H9 (cell line): Measurements from ENCODE around the gene CTNNA3. TPM values are rescaled to one million over a fixed set of nuclear protein-coding genes. Genes with fewer than 3 reads are reported as not detected.

Experiments used
- DNase-seq: peaks from one replicate; pipeline ENCODE4 v3.0.0-alpha.2; 2017
- H2AFZ ChIP-seq: one replicate; pipeline ENCODE4 v1.6.1; 2013; ENCODE audit warnings: mild to moderate bottlenecking, low read length, control low read depth, moderate library complexity
- H2AK5ac ChIP-seq: 2 replicates; pipeline ENCODE4 v1.6.1; 2013; ENCODE audit warnings: low read length, control low read depth, mixed read lengths; ENCODE audit not compliant: insufficient read length
- H2BK120ac ChIP-seq: one replicate; pipeline ENCODE4 v1.6.1; 2013; ENCODE audit warnings: low read depth, mild to moderate bottlenecking, low read length, control low read depth, inconsistent platforms; ENCODE audit not compliant: poor library complexity, severe bottlenecking
- H2BK12ac ChIP-seq: 2 replicates; pipeline ENCODE4 v1.6.1; 2013; ENCODE audit warnings: low read length, control low read depth, mixed read lengths, low read depth; ENCODE audit not compliant: insufficient read length
- H2BK15ac ChIP-seq: 2 replicates; pipeline ENCODE4 v1.6.1; 2013; ENCODE audit warnings: low read depth, low read length, control low read depth
- H2BK20ac ChIP-seq: one replicate; pipeline ENCODE4 v1.6.1; 2013; ENCODE audit warnings: low read depth, mild to moderate bottlenecking, low read length, control low read depth, inconsistent platforms; ENCODE audit not compliant: poor library complexity, severe bottlenecking
- H2BK5ac ChIP-seq: 2 replicates; pipeline ENCODE4 v1.6.1; 2013; ENCODE audit warnings: low read length, control low read depth, mixed read lengths; ENCODE audit not compliant: insufficient read length
- H3K14ac ChIP-seq: 2 replicates; pipeline ENCODE4 v1.6.1; 2013; ENCODE audit warnings: low read length, control low read depth; ENCODE audit not compliant: insufficient read depth
- H3K18ac ChIP-seq: 2 replicates; pipeline ENCODE4 v1.6.1; 2013; ENCODE audit warnings: low read depth, mild to moderate bottlenecking, mixed read lengths, low read length, control low read depth; ENCODE audit not compliant: insufficient read length
- H3K23ac ChIP-seq: 2 replicates; pipeline ENCODE4 v1.6.1; 2013; ENCODE audit warnings: low read length, control low read depth, mixed read lengths, low read depth; ENCODE audit not compliant: insufficient read length
- H3K23me2 ChIP-seq: 2 replicates; pipeline ENCODE4 v1.6.1; 2013; ENCODE audit warnings: low read depth, mild to moderate bottlenecking, mixed read lengths, low read length, control low read depth; ENCODE audit not compliant: insufficient read length, poor library complexity, severe bottlenecking
- H3K27ac ChIP-seq: 2 replicates; pipeline ENCODE4 v1.5.1; 2013; ENCODE audit warnings: low read length, control low read depth, mixed read lengths, low read depth; ENCODE audit not compliant: insufficient read length
- H3K27me3 ChIP-seq: 2 replicates; pipeline ENCODE4 v1.6.1; 2013; ENCODE audit warnings: low read length, control low read depth, inconsistent platforms; ENCODE audit not compliant: insufficient read depth
- H3K4ac ChIP-seq: 2 replicates; pipeline ENCODE4 v1.6.1; 2013; ENCODE audit warnings: low read depth, mild to moderate bottlenecking, control low read depth, inconsistent platforms, low read length, moderate library complexity
- H3K4me1 ChIP-seq: 2 replicates; pipeline ENCODE4 v1.6.1; 2013; ENCODE audit warnings: low read length, control low read depth, inconsistent platforms; ENCODE audit not compliant: insufficient read depth
- H3K4me2 ChIP-seq: 2 replicates; pipeline ENCODE4 v1.6.1; 2013; ENCODE audit warnings: low read length, control low read depth, mixed read lengths; ENCODE audit not compliant: insufficient read length, insufficient read depth
- H3K56ac ChIP-seq: 2 replicates; pipeline ENCODE4 v1.6.1; 2013; ENCODE audit warnings: low read depth, mild to moderate bottlenecking, mixed read lengths, low read length, control low read depth; ENCODE audit not compliant: insufficient read length
- H3K79me1 ChIP-seq: 2 replicates; pipeline ENCODE4 v1.6.1; 2013; ENCODE audit warnings: low read depth, mild to moderate bottlenecking, moderate library complexity, low read length, control low read depth, inconsistent platforms; ENCODE audit not compliant: insufficient read depth, poor library complexity, severe bottlenecking
- H3K79me2 ChIP-seq: 2 replicates; pipeline ENCODE4 v1.6.1; 2013; ENCODE audit warnings: low read length, control low read depth, inconsistent platforms; ENCODE audit not compliant: insufficient read depth
- H3K9ac ChIP-seq: 2 replicates; pipeline ENCODE4 v1.6.1; 2013; ENCODE audit warnings: low read length, control low read depth, mixed read lengths; ENCODE audit not compliant: insufficient read length; ENCODE audit errors: extremely low read depth
- H3K9me3 ChIP-seq: one replicate; pipeline ENCODE4 v1.6.1; 2013; ENCODE audit warnings: low read depth, low read length, inconsistent platforms; ENCODE audit not compliant: control insufficient read depth
- H3T11ph ChIP-seq: one replicate; pipeline ENCODE4 v1.6.1; 2013; ENCODE audit warnings: mild to moderate bottlenecking, low read length, control low read depth, inconsistent platforms
- H4K20me1 ChIP-seq: one replicate; pipeline ENCODE4 v1.6.1; 2013; ENCODE audit not compliant: control insufficient read depth, insufficient read length, insufficient read depth
- H4K5ac ChIP-seq: 2 replicates; pipeline ENCODE4 v1.6.1; 2013; ENCODE audit warnings: low read depth, mild to moderate bottlenecking, mixed read lengths, low read length, control low read depth; ENCODE audit not compliant: insufficient read length
- H4K8ac ChIP-seq: replicated peaks from 2 replicates; pipeline ENCODE4 v1.6.1; 2013; ENCODE audit warnings: low read length, control low read depth, mixed read lengths, low read depth; ENCODE audit not compliant: insufficient read length
- H4K91ac ChIP-seq: 2 replicates; pipeline ENCODE4 v1.6.1; 2013; ENCODE audit warnings: low read depth, mild to moderate bottlenecking, moderate library complexity, mixed read lengths, low read length, control low read depth; ENCODE audit not compliant: insufficient read length
- H3K27ac Mint-ChIP-seq, 3 experiments: 2 replicates in 2 of 3; 3 replicates in 1 of 3; pipeline ENCODE4 v1.8.0; 2020 to 2021; ENCODE audit warnings: mixed read lengths in 3 of 3, mild to moderate bottlenecking in 1 of 3, moderate library complexity in 1 of 3
- H3K27me3 Mint-ChIP-seq: 2 replicates; pipeline ENCODE4 v1.8.0; 2021; ENCODE audit warnings: low read depth, mild to moderate bottlenecking, moderate library complexity, mixed read lengths
- H3K36me3 Mint-ChIP-seq, 3 experiments: 2 replicates in 2 of 3; 3 replicates in 1 of 3; pipeline ENCODE4 v1.8.0; 2020 to 2021; ENCODE audit warnings: low read depth in 3 of 3, mixed read lengths in 3 of 3; ENCODE audit not compliant: insufficient read depth in 1 of 3
- H3K4me1 Mint-ChIP-seq, 2 experiments: 2 replicates each; pipeline ENCODE4 v1.8.0; 2020; ENCODE audit warnings: mixed read lengths in 2 of 2
- H3K4me3 Mint-ChIP-seq, 2 experiments: 2 replicates in 1 of 2; 3 replicates in 1 of 2; pipeline ENCODE4 v1.8.0; 2020 to 2021; ENCODE audit warnings: mild to moderate bottlenecking in 2 of 2, mixed read lengths in 2 of 2, moderate library complexity in 1 of 2
- H3K9me3 Mint-ChIP-seq, 2 experiments: 2 replicates in 1 of 2; 3 replicates in 1 of 2; pipeline ENCODE4 v1.8.0; 2020; ENCODE audit warnings: mild to moderate bottlenecking in 2 of 2, mixed read lengths in 2 of 2, moderate library complexity in 1 of 2
- WGBS: extraction: QIAGEN DNeasy Blood & Tissue Kit; methylation state at CpG from one replicate; pipeline ENCODE4 v1.1.7; 2013; ENCODE audit warnings: missing lambda C conversion rate, low lambda C conversion rate, mixed read lengths; ENCODE audit not compliant: insufficient read length; ENCODE audit errors: extremely low coverage; 5-methylcytosine and 5-hydroxymethylcytosine counted together
- total RNA-seq: library from RNA; stranded (reverse); gene quantifications from 2 replicates; pipeline ENCODE4 v1.2.1, GENCODE V29; 2021
- TF ChIP-seq, protein P1 (sequence below): fragments of 200-600 bp; sonication (generic); conservative IDR thresholded peaks from 3 replicates; pipeline ENCODE4 v1.8.0; 2021; ENCODE audit warnings: antibody characterized with exemption, mild to moderate bottlenecking

The CTNNA3 gene
- total RNA-seq, 1 experiment from 2014 or later: 3.3 TPM

DNA sequence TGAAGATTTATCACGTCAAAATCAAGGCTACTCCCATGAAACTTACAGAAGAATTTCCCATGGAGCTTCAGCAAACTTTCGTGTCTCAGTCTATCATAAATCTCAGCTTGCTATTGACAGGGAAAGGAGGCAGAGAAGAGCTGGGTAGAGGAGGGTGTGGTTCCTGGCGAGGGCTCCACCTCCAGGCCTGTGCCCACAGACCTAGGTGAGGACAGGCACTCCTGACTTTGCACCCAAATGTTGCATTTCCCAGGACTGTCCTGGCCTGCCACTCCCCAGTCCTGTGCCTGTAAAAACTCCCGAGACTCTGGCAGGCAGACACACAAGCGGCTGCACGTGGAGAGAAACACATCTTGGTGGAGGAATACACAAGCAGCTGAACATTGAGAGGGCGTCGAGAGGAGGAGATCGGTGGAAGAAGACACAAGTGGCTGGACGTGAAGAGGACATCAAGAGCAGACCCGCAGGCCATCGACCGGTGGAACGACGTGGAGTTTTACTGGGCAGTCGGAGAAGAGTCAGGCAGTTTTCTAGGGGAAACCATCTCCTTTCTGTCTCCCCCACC lies 145.1 kb downstream of the CTNNA3 start:
- H3K27me3 ChIP-seq: no peaks in the 10 kb centered on the region
- H3K4me2 ChIP-seq: no peak overlapping the region
- no peak overlapping the region for H2BK5ac ChIP-seq
- H2AK5ac ChIP-seq: no peak overlapping the region
- H4K8ac ChIP-seq: no peak overlapping the region
- H4K5ac ChIP-seq: no peak overlapping the region
- no peak overlapping the region for H2BK15ac ChIP-seq
- H4K91ac ChIP-seq: no peak overlapping the region
- no peak overlapping the region for H3K18ac ChIP-seq
- no peak overlapping the region; the same call in 1 of the 2 replicates for H3K14ac ChIP-seq
- H3K9me3 Mint-ChIP-seq: peaks cover 10 to 11% of the 10 kb centered on the region in 2 experiments; a peak in 4 of 5 replicates
- no peak overlapping the region; a peak in 2 of 7 replicates for H3K27ac Mint-ChIP-seq
- H2BK120ac ChIP-seq: no peak overlapping the region
- H4K20me1 ChIP-seq: no peaks in the 10 kb centered on the region
- no peaks in the 10 kb centered on the region for H3K79me2 ChIP-seq
- H3K4ac ChIP-seq: no peak overlapping the region
- no peak overlapping the region for H3K23ac ChIP-seq
- H2BK20ac ChIP-seq: no peak overlapping the region
- H3K4me3 Mint-ChIP-seq: no peak overlapping the region
- no peaks in the 10 kb centered on the region for H3K23me2 ChIP-seq
- H2AFZ ChIP-seq: no peak overlapping the region
- H2BK12ac ChIP-seq: no peak overlapping the region
- DNase-seq: no peak
- H3K4me1 Mint-ChIP-seq: no peaks in the 10 kb centered on the region
- no peak overlapping the region for H3K27ac ChIP-seq
- H3K9me3 ChIP-seq: no peaks in the 10 kb centered on the region
- no peak overlapping the region for H3T11ph ChIP-seq
- no peaks in the 10 kb centered on the region for H3K36me3 Mint-ChIP-seq
- no CpG with 5 or more reads among the region's 16 CpGs for WGBS
- no peaks in the 10 kb centered on the region for H3K79me1 ChIP-seq
- no peaks in the 10 kb centered on the region for H3K4me1 ChIP-seq
- H3K56ac ChIP-seq: no peak overlapping the region
- H3K27me3 Mint-ChIP-seq: no peaks in the 10 kb centered on the region; the same call in 1 of the 2 replicates
- TF ChIP-seq, protein P1, sequence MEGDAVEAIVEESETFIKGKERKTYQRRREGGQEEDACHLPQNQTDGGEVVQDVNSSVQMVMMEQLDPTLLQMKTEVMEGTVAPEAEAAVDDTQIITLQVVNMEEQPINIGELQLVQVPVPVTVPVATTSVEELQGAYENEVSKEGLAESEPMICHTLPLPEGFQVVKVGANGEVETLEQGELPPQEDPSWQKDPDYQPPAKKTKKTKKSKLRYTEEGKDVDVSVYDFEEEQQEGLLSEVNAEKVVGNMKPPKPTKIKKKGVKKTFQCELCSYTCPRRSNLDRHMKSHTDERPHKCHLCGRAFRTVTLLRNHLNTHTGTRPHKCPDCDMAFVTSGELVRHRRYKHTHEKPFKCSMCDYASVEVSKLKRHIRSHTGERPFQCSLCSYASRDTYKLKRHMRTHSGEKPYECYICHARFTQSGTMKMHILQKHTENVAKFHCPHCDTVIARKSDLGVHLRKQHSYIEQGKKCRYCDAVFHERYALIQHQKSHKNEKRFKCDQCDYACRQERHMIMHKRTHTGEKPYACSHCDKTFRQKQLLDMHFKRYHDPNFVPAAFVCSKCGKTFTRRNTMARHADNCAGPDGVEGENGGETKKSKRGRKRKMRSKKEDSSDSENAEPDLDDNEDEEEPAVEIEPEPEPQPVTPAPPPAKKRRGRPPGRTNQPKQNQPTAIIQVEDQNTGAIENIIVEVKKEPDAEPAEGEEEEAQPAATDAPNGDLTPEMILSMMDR: no peak
- no peak overlapping the region for H3K9ac ChIP-seq
